ENCODE data around the gene TMEM178A.

Gene TMEM178A

GRCh38 chr2:39686456-39686855 lies 20.7 kb downstream of the TMEM178A start:
- Histone ChIP-seq H3K9me3 (0 out of 2 replicates have a peak, but pooled peaks cover 5% of the 10 kb centered on the region), H4K20me1 (no peaks in the 10 kb centered on the region), H3K9ac (no peak overlapping the region), H3K27me3 (no peaks in the 10 kb centered on the region), H3K27ac (no peak overlapping the region), H3K36me3 (no peaks in the 10 kb centered on the region), H3K4me1 (no peaks in the 10 kb centered on the region), H3K4me2 (no peak overlapping the region), H3K4me3 (no peak overlapping the region)
- TF ChIP-seq Cebpa-rat (IDR thresholded peaks at IDR 0.05), result no peak

GRCh38 chr2:39688181-39688580 lies 22.5 kb downstream of the TMEM178A start:
- H3K36me3 ChIP-seq, result no peaks in the 10 kb centered on the region
- H3K27me3 ChIP-seq, result no peaks in the 10 kb centered on the region
- H3K9ac ChIP-seq, result no peak overlapping the region
- H3K4me3 ChIP-seq, result no peak overlapping the region
- H3K4me2 ChIP-seq, result no peak overlapping the region
- no peaks in the 10 kb centered on the region for H3K4me1 ChIP-seq
- no peaks in the 10 kb centered on the region for H4K20me1 ChIP-seq
- no peak overlapping the region for H3K27ac ChIP-seq
- H3K9me3 ChIP-seq, result 0 out of 2 replicates have a peak, but pooled peaks cover 5% of the 10 kb centered on the region
- TF ChIP-seq Cebpa-rat (IDR thresholded peaks at IDR 0.05), result no peak

DNA sequence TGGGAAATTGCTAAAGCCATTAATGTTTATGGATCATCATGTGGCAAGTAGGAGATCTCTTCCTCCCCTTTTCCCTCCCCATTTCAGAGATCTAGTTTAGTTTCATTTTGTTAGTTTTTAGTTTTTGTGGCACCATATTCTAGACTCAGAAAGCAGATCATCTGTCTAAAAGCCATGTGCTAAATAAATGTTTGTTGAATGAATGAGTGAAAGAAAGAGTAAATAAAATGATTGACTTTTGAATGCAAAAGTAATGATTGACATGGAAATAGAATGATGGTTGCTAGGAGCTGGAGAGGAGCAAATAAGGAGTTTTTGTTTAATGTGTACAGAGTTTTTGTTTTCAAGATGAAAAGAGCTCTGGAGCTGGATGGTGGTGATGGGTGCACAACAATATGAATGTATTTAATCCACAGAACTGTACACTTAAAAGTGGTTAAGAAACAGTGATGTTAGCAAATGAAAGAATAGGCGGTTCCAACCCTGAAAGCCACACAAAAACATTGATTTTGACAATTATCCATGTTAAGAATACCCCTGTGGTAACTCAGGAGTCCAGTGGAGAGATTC lies 23.6 kb downstream of the TMEM178A start:
- Histone ChIP-seq H3K9ac (no peak overlapping the region), H3K9me3 (0 out of 2 replicates have a peak, but pooled peaks cover 5% of the 10 kb centered on the region), H3K4me3 (no peak overlapping the region), H3K27ac (no peak overlapping the region), H3K4me2 (no peak overlapping the region), H3K27me3 (no peaks in the 10 kb centered on the region), H4K20me1 (no peaks in the 10 kb centered on the region), H3K36me3 (no peaks in the 10 kb centered on the region), H3K4me1 (no peaks in the 10 kb centered on the region)
- TF ChIP-seq Cebpa-rat (IDR thresholded peaks at IDR 0.05), result no peak

- Histone ChIP-seq H3K36me3 (no peaks in the 10 kb centered on the region), H3K9ac (no peak overlapping the region), H3K4me2 (no peak overlapping the region), H3K4me1 (no peaks in the 10 kb centered on the region), H3K27me3 (no peaks in the 10 kb centered on the region), H3K4me3 (no peak overlapping the region), H3K9me3 (0 out of 2 replicates have a peak, but pooled peaks cover 5% of the 10 kb centered on the region), H3K27ac (no peak overlapping the region), H4K20me1 (no peaks in the 10 kb centered on the region)
- TF ChIP-seq Cebpa-rat (IDR thresholded peaks at IDR 0.05), result no peak
These were observed 24.2 kb downstream of the TMEM178A start for GRCh38 chr2:39689876-39690275.

DNA sequence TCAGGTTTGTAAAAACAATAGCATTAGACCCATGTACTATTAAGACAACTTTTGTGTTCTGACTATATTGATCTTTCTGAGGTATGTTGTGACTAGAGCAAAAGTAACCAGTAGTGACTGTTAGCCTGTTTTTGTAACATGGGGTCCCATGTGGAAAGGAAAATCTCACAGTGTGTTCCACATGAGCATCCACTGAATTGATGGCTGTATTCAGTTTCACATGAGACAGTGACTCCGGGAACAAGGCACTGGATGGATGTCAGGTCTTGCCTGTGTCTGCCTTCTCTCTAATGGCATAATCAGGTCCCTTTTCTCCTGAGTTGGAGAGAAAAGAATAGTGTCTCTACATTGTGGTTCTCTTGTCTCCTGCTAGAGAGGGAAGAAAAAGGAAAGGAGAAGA lies 27.5 kb downstream of the TMEM178A start:
- H3K4me1 ChIP-seq, result no peaks in the 10 kb centered on the region
- no peak overlapping the region for H3K4me3 ChIP-seq
- no peak overlapping the region for H3K27ac ChIP-seq
- no peak overlapping the region for H3K9ac ChIP-seq
- no peaks in the 10 kb centered on the region for H4K20me1 ChIP-seq
- 0 out of 2 replicates have a peak, but pooled peaks cover 5% of the 10 kb centered on the region for H3K9me3 ChIP-seq
- TF ChIP-seq Cebpa-rat (IDR thresholded peaks at IDR 0.05), result no peak
- no peak overlapping the region for H3K4me2 ChIP-seq
- H3K36me3 ChIP-seq, result no peaks in the 10 kb centered on the region
- H3K27me3 ChIP-seq, result no peaks in the 10 kb centered on the region

DNA sequence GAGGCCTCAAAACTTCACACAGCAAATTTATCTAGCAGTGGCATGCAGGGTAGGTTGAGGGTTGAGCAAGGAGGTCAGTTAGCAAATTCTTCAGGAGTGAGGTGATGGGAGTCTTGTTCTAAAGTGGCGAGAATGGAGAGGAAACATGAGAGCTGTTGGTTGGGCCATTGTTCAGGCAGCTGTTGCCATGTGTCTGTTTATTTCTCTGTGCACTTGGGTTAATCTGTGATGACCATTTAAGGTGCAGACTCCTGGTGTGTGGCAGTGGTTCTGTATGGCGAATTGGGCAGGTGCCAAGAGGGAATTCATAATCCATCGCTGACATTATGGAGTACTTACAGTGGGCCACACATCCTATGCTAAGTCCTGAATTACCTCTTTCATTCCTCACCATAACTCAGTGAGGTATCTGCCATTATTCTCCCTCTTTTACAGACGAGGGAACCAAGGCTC lies 30.4 kb downstream of the TMEM178A start:
- Histone ChIP-seq H3K9me3 (peaks cover 12% of the 10 kb centered on the region), H3K4me1 (no peaks in the 10 kb centered on the region), H3K4me2 (no peak overlapping the region), H4K20me1 (no peaks in the 10 kb centered on the region), H3K27ac (no peak overlapping the region), H3K9ac (no peak overlapping the region), H3K4me3 (no peak overlapping the region), H3K27me3 (no peaks in the 10 kb centered on the region), H3K36me3 (no peaks in the 10 kb centered on the region)
- no peak for TF ChIP-seq Cebpa-rat (IDR thresholded peaks at IDR 0.05)

DNA sequence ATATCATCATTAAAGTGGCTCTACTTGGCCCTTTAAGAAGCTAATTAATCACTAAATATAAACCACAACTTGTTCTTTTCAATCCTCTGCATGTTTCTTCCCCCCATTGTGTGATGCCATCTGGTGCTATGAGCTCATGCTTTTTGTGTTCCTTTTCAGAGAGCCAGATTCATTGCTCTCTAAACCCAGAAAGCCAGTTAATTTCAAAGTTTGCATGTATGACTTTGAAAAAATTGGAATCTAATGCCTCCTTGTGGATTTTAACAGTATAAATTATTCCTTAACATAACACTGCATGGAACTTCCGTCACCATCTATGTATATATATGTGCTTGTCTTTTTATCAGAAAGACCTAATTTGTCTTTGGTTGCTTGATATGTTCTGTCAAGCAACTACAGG lies 31.1 kb downstream of the TMEM178A start:
- Histone ChIP-seq H4K20me1 (no peaks in the 10 kb centered on the region), H3K27me3 (no peaks in the 10 kb centered on the region), H3K36me3 (no peaks in the 10 kb centered on the region), H3K4me1 (no peaks in the 10 kb centered on the region), H3K4me2 (no peak overlapping the region), H3K9me3 (peaks cover 15% of the 10 kb centered on the region), H3K4me3 (no peak overlapping the region), H3K9ac (no peak overlapping the region), H3K27ac (no peak overlapping the region)
- no peak for TF ChIP-seq Cebpa-rat (IDR thresholded peaks at IDR 0.05)

DNA sequence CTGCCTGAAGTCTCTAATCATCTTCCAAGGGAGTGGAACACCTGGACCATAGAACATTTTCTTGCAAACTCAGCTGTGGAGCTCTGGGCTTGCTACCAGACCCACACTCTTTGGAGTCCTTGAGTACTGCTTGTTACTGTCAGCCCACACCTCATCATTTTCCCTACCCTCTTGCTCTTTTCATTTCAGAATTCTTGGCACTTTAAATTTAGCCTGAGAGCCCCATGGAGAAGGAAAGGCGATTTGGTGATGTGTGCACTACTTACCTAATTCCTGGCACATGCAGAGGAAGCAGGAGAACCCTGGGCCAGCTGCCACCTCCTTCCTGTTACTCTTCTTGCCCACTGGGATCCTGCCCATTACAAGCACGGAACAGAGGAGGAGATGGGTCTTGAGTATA lies 31.7 kb downstream of the TMEM178A start:
- H3K27me3 ChIP-seq, result no peaks in the 10 kb centered on the region
- no peak overlapping the region for H3K27ac ChIP-seq
- peaks cover 21% of the 10 kb centered on the region for H3K9me3 ChIP-seq
- no peaks in the 10 kb centered on the region for H4K20me1 ChIP-seq
- no peak for TF ChIP-seq Cebpa-rat (IDR thresholded peaks at IDR 0.05)
- no peak overlapping the region for H3K4me3 ChIP-seq
- H3K9ac ChIP-seq, result no peak overlapping the region
- no peaks in the 10 kb centered on the region for H3K4me1 ChIP-seq
- H3K4me2 ChIP-seq, result no peak overlapping the region
- H3K36me3 ChIP-seq, result no peaks in the 10 kb centered on the region

- no peak for TF ChIP-seq Cebpa-rat (IDR thresholded peaks at IDR 0.05)
- H4K20me1 ChIP-seq, result no peaks in the 10 kb centered on the region
- no peaks in the 10 kb centered on the region for H3K4me1 ChIP-seq
- no peak overlapping the region for H3K9ac ChIP-seq
- H3K4me3 ChIP-seq, result no peak overlapping the region
- H3K9me3 ChIP-seq, result peaks cover 27% of the 10 kb centered on the region
- H3K27ac ChIP-seq, result no peak overlapping the region
- H3K36me3 ChIP-seq, result no peaks in the 10 kb centered on the region
- no peak overlapping the region for H3K4me2 ChIP-seq
- no peaks in the 10 kb centered on the region for H3K27me3 ChIP-seq
These were observed 35.4 kb downstream of the TMEM178A start for GRCh38 chr2:39701137-39701536.

DNA sequence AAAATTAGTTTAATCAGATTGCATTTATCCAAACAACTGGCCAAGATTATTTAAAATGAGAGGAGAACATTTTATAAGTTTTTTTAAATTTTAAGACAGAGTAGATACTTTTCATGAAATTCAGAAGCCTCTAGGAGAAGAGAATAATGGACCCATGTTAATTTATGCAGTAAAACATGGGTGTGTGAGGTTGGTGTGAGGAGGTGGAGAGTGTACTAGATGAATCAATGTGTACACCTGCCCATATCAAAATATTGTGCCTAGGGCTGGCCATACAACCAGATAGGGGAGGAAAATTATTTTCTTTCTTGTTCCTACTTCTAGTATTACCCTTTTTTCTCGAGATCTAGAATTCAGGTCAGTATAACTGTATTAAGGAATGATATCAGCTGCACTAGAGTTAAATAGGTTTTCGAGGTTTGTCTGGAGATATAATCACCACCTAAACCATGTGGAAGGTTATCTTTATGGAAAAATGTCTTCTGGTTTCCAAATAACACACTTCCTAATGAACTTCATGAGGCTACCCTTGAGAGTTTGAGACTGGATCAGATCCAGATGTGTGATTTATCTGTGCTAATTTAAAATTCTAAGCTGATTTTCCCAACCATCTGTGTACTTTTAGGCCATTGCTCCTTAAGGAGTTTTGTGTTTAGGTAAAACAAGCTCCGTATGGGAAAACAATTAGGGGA lies 37.6 kb downstream of the TMEM178A start:
- no peaks in the 10 kb centered on the region for H3K27me3 ChIP-seq
- no peaks in the 10 kb centered on the region for H4K20me1 ChIP-seq
- H3K4me1 ChIP-seq, result no peaks in the 10 kb centered on the region
- H3K4me3 ChIP-seq, result no peak overlapping the region
- H3K9me3 ChIP-seq, result peaks cover 27% of the 10 kb centered on the region
- H3K27ac ChIP-seq, result no peak overlapping the region
- no peak overlapping the region for H3K9ac ChIP-seq
- no peak for TF ChIP-seq Cebpa-rat (IDR thresholded peaks at IDR 0.05)
- no peaks in the 10 kb centered on the region for H3K36me3 ChIP-seq
- H3K4me2 ChIP-seq, result no peak overlapping the region

Measured in BLaER1 (cell line).